ENCODE measurements around the gene CREB3L2. TPM values are rescaled to one million over a fixed set of nuclear protein-coding genes. Genes with fewer than 3 reads are reported as not detected.

The CREB3L2 gene
- total and polyA plus RNA-seq, 2 of the 13 experiments (the other 11 are each of a cell fraction or from before 2014, with no cell fraction given): 22.1 to 41.1 TPM

GRCh38 chr7:137992550-137993394 is 9.1 kb downstream of the CREB3L2 start (continued):
- TF ChIP-seq TGIF2 (CRISPR knock-in tag; IDR thresholded peaks at IDR 0.05) (0 out of 2 replicates have a peak, but pooled peaks have one; percentile 0), SP140L (CRISPR knock-in tag; IDR thresholded peaks at IDR 0.05; ENCODE audit: borderline replicate concordance) (no peak), SNRNP70 (IDR thresholded peaks at IDR 0.05; ENCODE audit: low read depth, low read length) (no peak), ZNF792 (CRISPR knock-in tag; IDR thresholded peaks at IDR 0.05) (no peak), ZBTB38 (CRISPR knock-in tag; IDR thresholded peaks at IDR 0.05) (no peak), ZNF232 (CRISPR knock-in tag; IDR thresholded peaks at IDR 0.05; ENCODE audit: borderline replicate concordance) (no peak), FOXA3 (CRISPR knock-in tag; IDR thresholded peaks at IDR 0.05) (peak; percentile 13; the same call in 1 of the 2 replicates), ZNF75D (CRISPR knock-in tag; IDR thresholded peaks at IDR 0.05; ENCODE audit: borderline replicate concordance) (no peak), ZNF746 (CRISPR knock-in tag; IDR thresholded peaks at IDR 0.05) (no peak), ZSCAN20 (CRISPR knock-in tag; IDR thresholded peaks at IDR 0.05; ENCODE audit: borderline replicate concordance) (no peak), ZNF138 (CRISPR knock-in tag; IDR thresholded peaks at IDR 0.05; ENCODE audit: low read depth) (no peak), GATAD1 (CRISPR knock-in tag; IDR thresholded peaks at IDR 0.05) (peak; percentile 35; the same call in 1 of the 2 replicates), PATZ1 (CRISPR knock-in tag; IDR thresholded peaks at IDR 0.05) (no peak), ZNF670 (CRISPR knock-in tag; IDR thresholded peaks at IDR 0.05; ENCODE audit: borderline replicate concordance) (no peak; the same call in 1 of the 2 replicates), ZNF609 (CRISPR knock-in tag; IDR thresholded peaks at IDR 0.05; ENCODE audit: borderline replicate concordance) (no peak), ZNF44 (CRISPR knock-in tag; IDR thresholded peaks at IDR 0.05) (no peak), MED1 (CRISPR knock-in tag; IDR thresholded peaks at IDR 0.05) (no peak), JUN (CRISPR knock-in tag; IDR thresholded peaks at IDR 0.05) (no peak), CHCHD3 (CRISPR knock-in tag; IDR thresholded peaks at IDR 0.05) (no peak), HINFP (CRISPR knock-in tag; IDR thresholded peaks at IDR 0.05; ENCODE audit: low read depth) (no peak)
